LHCN-M2 (cell line): ENCODE measurements around the gene GPHA2. TPM values are rescaled to one million over a fixed set of nuclear protein-coding genes. Genes with fewer than 3 reads are reported as not detected.
"Not testable (repeated sequence)": the region's sequence is repeated elsewhere in the genome, so short reads cannot be mapped to it uniquely, and the experiment has no call there.

Experiments used
- DNase-seq: peaks from one replicate; pipeline ENCODE4 v3.0.0-alpha.2; 2012; ENCODE audit warnings: low read depth
- polyA plus RNA-seq: library from polyadenylated mRNA; unstranded; fragments of >200 nt; gene quantifications from one replicate; pipeline ENCODE4 v1.2.1, GENCODE V29; 2012; ENCODE audit warnings: missing spikeins
- total RNA-seq: library from RNA; depleted of rRNA; stranded (reverse); fragments of >200 nt; gene quantifications from 2 replicates; pipeline ENCODE4 v1.2.3, GENCODE V29; 2014; rRNA removed

Gene GPHA2
- total RNA-seq = not detected in 2 replicates
- polyA plus RNA-seq = not detected

GRCh38 chr11:64935359-64936081, at the start of gene GPHA2:
TSS of gene GPHA2 (minus strand) at chr11:64935893. CDS start at chr11:64935460, 433 bp downstream.
- no peak for DNase-seq

- not testable (repeated sequence) for DNase-seq
Measured at GRCh38 chr11:64983339-64983738, 47.6 kb upstream of the GPHA2 start.

- no peak for DNase-seq
Measured at GRCh38 chr11:64976651-64977050, 41.0 kb upstream of the GPHA2 start.

GRCh38 chr11:64974124-64974523, 38.4 kb upstream of the GPHA2 start:
- DNase-seq = no peak

GRCh38 chr11:64971421-64972233, 35.9 kb upstream of the GPHA2 start, which contains the start of gene MAJIN:
TSS of gene MAJIN (minus strand) at chr11:64972108. CDS start at chr11:64959405, 12,703 bp downstream.
- DNase-seq = no peak

GRCh38 chr11:64970731-64971151, 35.0 kb upstream of the GPHA2 start:
- no peak for DNase-seq

GRCh38 chr11:64969209-64969608, 33.5 kb upstream of the GPHA2 start:
- DNase-seq = no peak

- no peak for DNase-seq
Measured at GRCh38 chr11:64967375-64967774, 31.7 kb upstream of the GPHA2 start.

GRCh38 chr11:64963072-64963631, 27.5 kb upstream of the GPHA2 start:
- DNase-seq = no peak

- no peak for DNase-seq
Measured at GRCh38 chr11:64960719-64961118, 25.0 kb upstream of the GPHA2 start.

GRCh38 chr11:64959498-64959897, 23.8 kb upstream of the GPHA2 start:
- DNase-seq = no peak

GRCh38 chr11:64954201-64954600, 18.5 kb upstream of the GPHA2 start:
- DNase-seq = no peak

- no peak for DNase-seq
Measured at GRCh38 chr11:64951529-64951928, 15.8 kb upstream of the GPHA2 start.

- DNase-seq = peak; percentile 7
Measured at GRCh38 chr11:64947208-64947814, 11.6 kb upstream of the GPHA2 start.

- DNase-seq = no peak
Measured at GRCh38 chr11:64936539-64936938, 846 bp upstream of the GPHA2 start.

- no peak for DNase-seq
Measured at GRCh38 chr11:64934682-64935358, 873 bp downstream of the GPHA2 start.

- DNase-seq = no peak
Measured at GRCh38 chr11:64933935-64934681, 1.6 kb downstream of the GPHA2 start.

- DNase-seq = no peak
Measured at GRCh38 chr11:64933213-64933934, 2.3 kb downstream of the GPHA2 start.

- no peak for DNase-seq
Measured at GRCh38 chr11:64932324-64932723, 3.4 kb downstream of the GPHA2 start.

GRCh38 chr11:64931290-64931689, 4.4 kb downstream of the GPHA2 start:
- no peak for DNase-seq
